HCT116 (cell line): ENCODE results near the gene PLSCR1. TPM values are rescaled to one million over a fixed set of nuclear protein-coding genes. Genes with fewer than 3 reads are reported as not detected.

Source experiments
- ATAC-seq: fragments of 200-7000 bp; cut with Tn5 transposase; 2 replicates; pipeline ENCODE4 v1.9.1; 2020; ENCODE audit warnings: mild to moderate bottlenecking, moderate library complexity
- BruUV-seq: library from RNA; stranded (reverse); fragments of 400-500 nt; replicated peaks from 2 replicates; lab custom pipeline; 2021; lab: Mats Ljungman, UMichigan
- CTCF ChIA-PET: fragments of 300-600 bp; sonication (Branson Sonifier 250); formaldehyde crosslinking; loops from one replicate; lab custom pipeline; 2021; ENCODE audit warnings: antibody characterized with exemption; lab: Charles Lee
- POLR2A ChIA-PET: fragments of 300-600, 350-600 bp; sonication (Branson Sonifier 250); formaldehyde crosslinking; loops from one replicate; lab custom pipeline; 2021; ENCODE audit warnings: antibody characterized with exemption; lab: Charles Lee
- RAD21 ChIA-PET, 2 experiments: fragments of 300-600 bp; sonication (Branson Sonifier 250); formaldehyde crosslinking; loops; one replicate each; lab custom pipeline; 2023; ENCODE audit warnings: low total read pairs in 2 of 2; ENCODE audit not compliant: uncharacterized antibody in 2 of 2, unreplicated experiment in 2 of 2, low non-redundant PET in 1 of 2; lab: Charles Lee
- DNase-seq: peaks from one replicate; pipeline ENCODE4 v3.0.0-alpha.2; 2010; ENCODE audit warnings: low read depth, low spot score
- H2AFZ ChIP-seq: fragments of 200-600 bp; shearing (Covaris generic), sonication (generic); 2 replicates; pipeline ENCODE4 v1.6.1; 2017; ENCODE audit warnings: low read depth, mixed run types, mixed read lengths, antibody characterized with exemption, low read length; ENCODE audit not compliant: poor library complexity, severe bottlenecking
- H3K27ac ChIP-seq: 2 replicates; pipeline ENCODE4 v1.5.1; 2012; ENCODE audit warnings: low read depth, low read length
- H3K27me3 ChIP-seq: fragments of 200-600 bp; sonication (generic); 2 replicates; pipeline ENCODE4 v1.6.1; 2016; ENCODE audit warnings: mixed run types, low read length, mixed read lengths; ENCODE audit not compliant: insufficient read depth
- H3K36me3 ChIP-seq, 2 experiments: fragments of 200-500 bp in 1 of 2; fragments of 200-600 bp in 1 of 2; sonication (Bioruptor generic) in 1 of 2; sonication (generic) in 1 of 2; 2 replicates each; pipeline versions ENCODE4 v1.5.1 to v1.6.1; 2014 to 2016; ENCODE audit warnings: low read length in 2 of 2, inconsistent platforms in 1 of 2, mixed read lengths in 1 of 2, mixed run types in 1 of 2; ENCODE audit not compliant: insufficient read depth in 2 of 2, control insufficient read depth in 1 of 2
- H3K4me1 ChIP-seq, 2 experiments: fragments of 200-600 bp in 1 of 2; sonication (generic) in 1 of 2; 2 replicates each; pipeline versions ENCODE4 v1.5.1 to v1.6.1; 2012 to 2017; ENCODE audit warnings: low read length in 2 of 2, inconsistent platforms in 1 of 2, mild to moderate bottlenecking in 1 of 2, mixed read lengths in 1 of 2, mixed run types in 1 of 2, moderate library complexity in 1 of 2; ENCODE audit not compliant: insufficient read depth in 2 of 2, control insufficient read depth in 1 of 2
- H3K4me2 ChIP-seq: fragments of 200-600 bp; sonication (generic); 2 replicates; pipeline ENCODE4 v1.6.1; 2017; ENCODE audit warnings: mixed run types, low read length, mixed read lengths
- H3K4me3 ChIP-seq, 2 experiments: fragments of 200-600 bp in 1 of 2; sonication (generic) in 1 of 2; replicated peaks in 1 of 2; 2 replicates each; pipeline ENCODE4 v1.5.1; 2011 to 2016; ENCODE audit warnings: low read length in 2 of 2, control low read depth in 1 of 2, low read depth in 1 of 2, mild to moderate bottlenecking in 1 of 2, mixed read lengths in 1 of 2, mixed run types in 1 of 2
- H3K79me2 ChIP-seq: fragments of 200-600 bp; sonication (generic); 2 replicates; pipeline ENCODE4 v1.6.1; 2017; ENCODE audit warnings: mild to moderate bottlenecking, mixed run types, low read length, moderate library complexity, mixed read lengths; ENCODE audit not compliant: insufficient read depth
- H3K9ac ChIP-seq: fragments of 200-600 bp; sonication (generic); 2 replicates; pipeline ENCODE4 v1.6.1; 2016; ENCODE audit warnings: low read length, mixed read lengths
- H3K9me2 ChIP-seq: fragments of 200-600 bp; sonication (generic), shearing (Covaris generic); 2 replicates; pipeline ENCODE4 v1.6.1; 2017; ENCODE audit warnings: mixed run types, mild to moderate bottlenecking, moderate library complexity; ENCODE audit not compliant: insufficient read depth
- H3K9me3 ChIP-seq, 2 experiments: fragments of 200-500 bp in 1 of 2; fragments of 200-600 bp in 1 of 2; sonication (Bioruptor generic) in 1 of 2; sonication (generic) in 1 of 2; 2 replicates each; pipeline ENCODE4 v1.6.1; 2014 to 2017; ENCODE audit warnings: low read length in 2 of 2, mixed read lengths in 2 of 2, inconsistent platforms in 1 of 2, low read depth in 1 of 2, mild to moderate bottlenecking in 1 of 2, mixed run types in 1 of 2, moderate library complexity in 1 of 2; ENCODE audit not compliant: control insufficient read depth in 1 of 2, insufficient read depth in 1 of 2
- H4K20me1 ChIP-seq: fragments of 200-600 bp; sonication (generic), shearing (Covaris generic); 2 replicates; pipeline ENCODE4 v1.6.1; 2017; ENCODE audit warnings: mixed run types, mild to moderate bottlenecking, moderate library complexity; ENCODE audit not compliant: insufficient read depth
- EGR1 ChIP-seq: IDR thresholded peaks from 2 replicates; pipeline ENCODE4 v1.6.1; 2012; ENCODE audit warnings: low read depth
- EZH2phosphoT487 ChIP-seq: fragments of 200-600 bp; IDR thresholded peaks from 2 replicates; pipeline ENCODE4 v1.6.1; 2018; ENCODE audit warnings: antibody characterized with exemption, borderline replicate concordance
- FOSL1 ChIP-seq: IDR thresholded peaks from 2 replicates; pipeline ENCODE4 v1.6.1; 2012; ENCODE audit warnings: low read depth
- RAD21 ChIP-seq: IDR thresholded peaks from 2 replicates; pipeline ENCODE4 v1.6.1; 2012; ENCODE audit warnings: low read depth, mild to moderate bottlenecking
- SRF ChIP-seq: IDR thresholded peaks from 2 replicates; pipeline ENCODE4 v1.6.1; 2012; ENCODE audit warnings: low read depth
- TCF7L2 ChIP-seq: IDR thresholded peaks from 2 replicates; pipeline ENCODE4 v1.7.0; 2011; ENCODE audit warnings: borderline replicate concordance, inconsistent platforms; ENCODE audit not compliant: insufficient read depth, insufficient read length; ENCODE audit errors: extremely low read depth
- ZBTB33 ChIP-seq: IDR thresholded peaks from 2 replicates; pipeline ENCODE4 v1.6.1; 2011; ENCODE audit warnings: mild to moderate bottlenecking, low read length, moderate library complexity; ENCODE audit not compliant: insufficient replicate concordance; ENCODE audit errors: extremely low read depth
- ZNF274 ChIP-seq: fragments of 200-500 bp; sonication (Bioruptor generic); IDR thresholded peaks from 2 replicates; pipeline ENCODE4 v1.6.1; 2014; ENCODE audit warnings: mild to moderate bottlenecking, low read depth, low read length, inconsistent platforms
- intact Hi-C: fragments of 100-400 bp; cut with micrococcal nuclease; formaldehyde crosslinking; loops from 2 replicates; pipeline ENCODE4 v1.10.0; 2022
- total RNA-seq: library from RNA; stranded (reverse); gene quantifications from one replicate; pipeline ENCODE4 v1.2.1, GENCODE V29; 2021; ENCODE audit not compliant: unreplicated experiment
- TF ChIP-seq, protein P1 (sequence below), 3 experiments: fragments of 200-600 bp in 1 of 3; sonication (generic) in 1 of 3; IDR thresholded peaks in 2 of 3; conservative IDR thresholded peaks in 1 of 3; 2 replicates each; pipeline ENCODE4 v1.5.1; 2012 to 2017; ENCODE audit warnings: low read depth in 2 of 3, low read length in 2 of 3, antibody characterized with exemption in 1 of 3, borderline replicate concordance in 1 of 3, control low read depth in 1 of 3, mild to moderate bottlenecking in 1 of 3, mixed read lengths in 1 of 3, mixed run types in 1 of 3, moderate library complexity in 1 of 3; ENCODE audit not compliant: insufficient read depth in 1 of 3
- TF ChIP-seq, protein P2 (sequence below): IDR thresholded peaks from 2 replicates; pipeline ENCODE4 v1.6.1; 2012; ENCODE audit warnings: low read depth

The PLSCR1 gene
- total RNA-seq, 1 experiment from 2014 or later = 44.2 TPM

DNA sequence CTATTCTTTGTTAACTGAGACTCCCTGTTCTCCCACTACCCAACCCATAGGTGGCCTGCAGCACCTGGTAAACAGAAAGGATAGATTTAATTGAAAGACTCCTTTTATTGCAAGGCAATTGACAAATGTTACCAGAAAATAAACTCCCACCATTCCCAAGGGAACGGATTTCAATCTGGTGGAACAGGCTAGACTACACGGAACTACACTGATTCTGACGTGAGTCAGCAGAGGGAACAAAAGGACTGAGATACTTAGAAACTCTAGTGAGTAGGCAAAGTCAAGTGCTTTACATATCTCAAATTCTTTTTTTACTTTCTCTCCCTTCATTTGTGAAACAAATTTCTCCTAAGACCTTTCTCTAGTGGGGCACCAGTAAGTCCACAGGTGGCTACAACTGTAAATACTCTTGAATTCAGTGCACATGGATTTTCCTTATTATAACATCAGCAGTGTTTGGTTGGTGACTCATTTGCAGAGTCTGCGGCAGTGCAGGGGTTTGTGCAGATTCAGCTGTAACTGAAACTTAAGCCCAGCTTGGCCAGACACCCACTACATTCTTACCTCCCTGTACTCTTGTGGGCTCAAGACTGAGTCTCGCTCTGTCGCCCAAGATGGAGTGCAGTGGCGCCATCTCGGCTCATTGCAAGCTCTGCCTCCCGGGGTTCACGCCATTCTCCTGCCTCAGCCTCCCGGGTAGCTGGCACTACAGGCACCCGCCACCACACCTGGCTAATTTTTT is 40.8 kb downstream of the PLSCR1 start (continued):
- TF ChIP-seq, protein P1, sequence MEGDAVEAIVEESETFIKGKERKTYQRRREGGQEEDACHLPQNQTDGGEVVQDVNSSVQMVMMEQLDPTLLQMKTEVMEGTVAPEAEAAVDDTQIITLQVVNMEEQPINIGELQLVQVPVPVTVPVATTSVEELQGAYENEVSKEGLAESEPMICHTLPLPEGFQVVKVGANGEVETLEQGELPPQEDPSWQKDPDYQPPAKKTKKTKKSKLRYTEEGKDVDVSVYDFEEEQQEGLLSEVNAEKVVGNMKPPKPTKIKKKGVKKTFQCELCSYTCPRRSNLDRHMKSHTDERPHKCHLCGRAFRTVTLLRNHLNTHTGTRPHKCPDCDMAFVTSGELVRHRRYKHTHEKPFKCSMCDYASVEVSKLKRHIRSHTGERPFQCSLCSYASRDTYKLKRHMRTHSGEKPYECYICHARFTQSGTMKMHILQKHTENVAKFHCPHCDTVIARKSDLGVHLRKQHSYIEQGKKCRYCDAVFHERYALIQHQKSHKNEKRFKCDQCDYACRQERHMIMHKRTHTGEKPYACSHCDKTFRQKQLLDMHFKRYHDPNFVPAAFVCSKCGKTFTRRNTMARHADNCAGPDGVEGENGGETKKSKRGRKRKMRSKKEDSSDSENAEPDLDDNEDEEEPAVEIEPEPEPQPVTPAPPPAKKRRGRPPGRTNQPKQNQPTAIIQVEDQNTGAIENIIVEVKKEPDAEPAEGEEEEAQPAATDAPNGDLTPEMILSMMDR (IDR thresholded peaks at IDR 0.05 in 2 of 3, conservative IDR thresholded peaks at IDR 0.05 in 1 of 3; ENCODE audit: borderline replicate concordance in 1 of 3, insufficient read depth in 1 of 3, low read depth in 2 of 3, low read length in 2 of 3) = peak in 2 of 3 experiments; percentile 17 to 34; a peak in 2 of 6 replicates
- TF ChIP-seq FOSL1 = peak; percentile 87

DNA sequence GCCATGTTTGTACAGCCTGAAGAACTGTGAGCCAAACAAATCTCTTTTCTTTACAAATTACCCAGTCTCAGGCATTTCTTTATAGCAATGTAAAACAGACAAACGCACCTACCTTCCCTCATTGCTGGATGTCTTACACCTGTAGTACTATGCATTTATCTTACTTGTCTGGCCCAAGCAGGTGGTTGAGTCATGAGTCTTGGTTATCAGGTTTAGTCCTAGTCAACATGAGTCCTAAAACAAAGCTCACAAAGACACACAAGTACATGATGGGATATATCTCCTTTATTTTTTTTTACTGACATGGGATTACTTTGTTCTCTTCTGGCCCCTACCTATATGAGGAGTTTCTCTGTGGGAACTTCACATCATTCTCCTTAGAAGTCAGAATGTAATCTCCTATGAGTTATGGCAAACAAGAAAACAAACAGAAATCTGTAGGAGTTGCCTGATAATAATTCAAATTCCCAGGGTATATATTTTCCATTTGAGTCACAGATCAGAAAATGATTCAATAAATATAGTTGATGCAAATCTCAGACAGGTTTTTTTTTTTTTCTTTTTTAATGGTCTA is 41.4 kb downstream of the PLSCR1 start:
- Histone ChIP-seq H3K9ac (peak overlapping the region; percentile 38), H4K20me1 (no peaks in the 10 kb centered on the region), H3K36me3 (no peaks in the 10 kb centered on the region), H3K4me1 (peaks cover 28 to 55% of the 10 kb centered on the region in 2 experiments), H3K27ac (peak overlapping the region; percentile 68), H3K9me2 (no peaks in the 10 kb centered on the region), H3K79me2 (no peaks in the 10 kb centered on the region), H3K4me3 (peak overlapping the region in 1 of 2 experiments; percentile 28; a peak in 1 of 4 replicates), H3K9me3 (no peaks in the 10 kb centered on the region), H2AFZ (peak overlapping the region; percentile 52), H3K27me3 (no peaks in the 10 kb centered on the region), H3K4me2 (peak overlapping the region; percentile 63)
- no TSS peak for BruUV-seq
- ChIA-PET RAD21 (no interaction called here), CTCF (no interaction called here), POLR2A (no interaction called here)
- intact Hi-C loops = no loop called here
- ATAC-seq = no peak
- no peak for DNase-seq
- TF ChIP-seq SRF = no peak
- no peak for TF ChIP-seq EGR1
- no peak for TF ChIP-seq TCF7L2
- TF ChIP-seq, protein P1 (IDR thresholded peaks at IDR 0.05 in 2 of 3, conservative IDR thresholded peaks at IDR 0.05 in 1 of 3; ENCODE audit: borderline replicate concordance in 1 of 3, insufficient read depth in 1 of 3, low read depth in 2 of 3, low read length in 2 of 3) = no peak
- TF ChIP-seq ZBTB33 = no peak
- TF ChIP-seq ZNF274 = no peak
- TF ChIP-seq, protein P2, sequence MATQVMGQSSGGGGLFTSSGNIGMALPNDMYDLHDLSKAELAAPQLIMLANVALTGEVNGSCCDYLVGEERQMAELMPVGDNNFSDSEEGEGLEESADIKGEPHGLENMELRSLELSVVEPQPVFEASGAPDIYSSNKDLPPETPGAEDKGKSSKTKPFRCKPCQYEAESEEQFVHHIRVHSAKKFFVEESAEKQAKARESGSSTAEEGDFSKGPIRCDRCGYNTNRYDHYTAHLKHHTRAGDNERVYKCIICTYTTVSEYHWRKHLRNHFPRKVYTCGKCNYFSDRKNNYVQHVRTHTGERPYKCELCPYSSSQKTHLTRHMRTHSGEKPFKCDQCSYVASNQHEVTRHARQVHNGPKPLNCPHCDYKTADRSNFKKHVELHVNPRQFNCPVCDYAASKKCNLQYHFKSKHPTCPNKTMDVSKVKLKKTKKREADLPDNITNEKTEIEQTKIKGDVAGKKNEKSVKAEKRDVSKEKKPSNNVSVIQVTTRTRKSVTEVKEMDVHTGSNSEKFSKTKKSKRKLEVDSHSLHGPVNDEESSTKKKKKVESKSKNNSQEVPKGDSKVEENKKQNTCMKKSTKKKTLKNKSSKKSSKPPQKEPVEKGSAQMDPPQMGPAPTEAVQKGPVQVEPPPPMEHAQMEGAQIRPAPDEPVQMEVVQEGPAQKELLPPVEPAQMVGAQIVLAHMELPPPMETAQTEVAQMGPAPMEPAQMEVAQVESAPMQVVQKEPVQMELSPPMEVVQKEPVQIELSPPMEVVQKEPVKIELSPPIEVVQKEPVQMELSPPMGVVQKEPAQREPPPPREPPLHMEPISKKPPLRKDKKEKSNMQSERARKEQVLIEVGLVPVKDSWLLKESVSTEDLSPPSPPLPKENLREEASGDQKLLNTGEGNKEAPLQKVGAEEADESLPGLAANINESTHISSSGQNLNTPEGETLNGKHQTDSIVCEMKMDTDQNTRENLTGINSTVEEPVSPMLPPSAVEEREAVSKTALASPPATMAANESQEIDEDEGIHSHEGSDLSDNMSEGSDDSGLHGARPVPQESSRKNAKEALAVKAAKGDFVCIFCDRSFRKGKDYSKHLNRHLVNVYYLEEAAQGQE = no peak
- no peak for TF ChIP-seq EZH2phosphoT487
- TF ChIP-seq FOSL1 = no peak
- TF ChIP-seq RAD21 = no peak
